HG02852 (cell line): Measurements from ENCODE around the gene FXYD5.

Experiments used
- ATAC-seq: cut with Tn5 transposase; IDR thresholded peaks from one replicate; pipeline ENCODE4 v1.9.1; 2021; ENCODE audit warnings: mild to moderate bottlenecking, moderate library complexity; ENCODE audit not compliant: unreplicated experiment

FXYD5 gene

GRCh38 chr19:35155441-35155840 is 906 bp downstream of the FXYD5 start:
- peak; percentile 17 for ATAC-seq

- ATAC-seq: no peak
Observed at GRCh38 chr19:35155981-35156672, 1.6 kb downstream of the FXYD5 start.

GRCh38 chr19:35156673-35157014 is 2.1 kb downstream of the FXYD5 start:
- ATAC-seq: no peak

GRCh38 chr19:35157431-35157830 is 2.9 kb downstream of the FXYD5 start:
- ATAC-seq: no peak

- ATAC-seq: no peak
Observed at GRCh38 chr19:35159606-35160005, 5.1 kb downstream of the FXYD5 start.

GRCh38 chr19:35160629-35161433 is 6.3 kb downstream of the FXYD5 start:
- no peak for ATAC-seq

GRCh38 chr19:35161434-35161743 is 6.9 kb downstream of the FXYD5 start:
- no peak for ATAC-seq

- no peak for ATAC-seq
Observed at GRCh38 chr19:35162471-35163326, 8.2 kb downstream of the FXYD5 start.

GRCh38 chr19:35164418-35164817 is 9.9 kb downstream of the FXYD5 start:
- ATAC-seq: no peak

GRCh38 chr19:35165200-35166058 is 10.9 kb downstream of the FXYD5 start:
- no peak for ATAC-seq

- ATAC-seq: no peak
Observed at GRCh38 chr19:35166100-35167063, 11.8 kb downstream of the FXYD5 start.

- ATAC-seq: no peak
Observed at GRCh38 chr19:35167251-35168119, 12.9 kb downstream of the FXYD5 start.

GRCh38 chr19:35168196-35168595 is 13.7 kb downstream of the FXYD5 start:
- ATAC-seq: no peak

GRCh38 chr19:35169221-35169995 is 14.9 kb downstream of the FXYD5 start:
- ATAC-seq: no peak

GRCh38 chr19:35170359-35171061 is 16.0 kb downstream of the FXYD5 start:
- ATAC-seq: no peak

- ATAC-seq: no peak
Observed at GRCh38 chr19:35171730-35172129, 17.2 kb downstream of the FXYD5 start.

GRCh38 chr19:35174226-35174625 is 19.7 kb downstream of the FXYD5 start:
- ATAC-seq: no peak
